H1 (cell line): ENCODE results near the gene URAD. TPM values are rescaled to one million over a fixed set of nuclear protein-coding genes. Genes with fewer than 3 reads are reported as not detected.

Source experiments
- CBX5 ChIP-seq: fragments of 300-800, 300-1000 bp; sonication (generic); IDR thresholded peaks from 2 replicates; pipeline ENCODE4 v1.7.1; 2016; ENCODE audit warnings: antibody characterized with exemption, low read length, low read depth
- KDM1A ChIP-seq: fragments of 200-600, 300-600 bp; sonication (generic); IDR thresholded peaks from 2 replicates; pipeline ENCODE4 v1.7.1; 2016; ENCODE audit warnings: mild to moderate bottlenecking, low read length, borderline replicate concordance
- RBBP5 ChIP-seq: IDR thresholded peaks from 2 replicates; pipeline ENCODE4 v1.7.1; 2012; ENCODE audit warnings: low read depth, mild to moderate bottlenecking, inconsistent platforms, low read length, moderate library complexity, borderline replicate concordance
- RNF2 ChIP-seq: fragments of 200-900, 300-1000 bp; sonication (generic); IDR thresholded peaks from 2 replicates; pipeline ENCODE4 v1.7.1; 2016; ENCODE audit warnings: borderline replicate concordance, low read depth, mild to moderate bottlenecking, antibody characterized with exemption, low read length; ENCODE audit not compliant: poor library complexity, severe bottlenecking; ENCODE audit errors: missing control alignments
- SIRT6 ChIP-seq: IDR thresholded peaks from one replicate; pipeline ENCODE4 v1.7.1; 2012; ENCODE audit warnings: low read length, inconsistent platforms
- TCF12 ChIP-seq: IDR thresholded peaks from 2 replicates; pipeline ENCODE4 v1.6.1; 2011; ENCODE audit warnings: low read depth, mild to moderate bottlenecking, low read length
- polyA plus RNA-seq, 7 experiments: library from polyadenylated mRNA; depleted of rRNA in 3 of 7; stranded (reverse) in 5 of 7; unstranded in 2 of 7; fragments of >200 nt in 5 of 7; fragments of 200-250 nt in 2 of 7; gene quantifications; 1 replicate in 5 of 7; 2 replicates in 1 of 7; 4 replicates in 1 of 7; pipeline versions ENCODE4 v1.2.1 to v1.2.3, GENCODE V29; 2011 to 2013; ENCODE audit warnings: missing spikeins in 2 of 7, mixed read lengths in 2 of 7
- total RNA-seq: library from RNA; stranded (reverse); fragmentation: NEBNext Ultra II Directional; extraction: Animal tissue kit (Norgen Biotek cat#: 25700); gene quantifications from 2 replicates; pipeline ENCODE4 v1.2.1, GENCODE V29; 2021

URAD gene
- total and polyA plus RNA-seq, 2 of the 8 experiments (the other 6 are each of a cell fraction or from before 2014, with no cell fraction given) = not detected

DNA sequence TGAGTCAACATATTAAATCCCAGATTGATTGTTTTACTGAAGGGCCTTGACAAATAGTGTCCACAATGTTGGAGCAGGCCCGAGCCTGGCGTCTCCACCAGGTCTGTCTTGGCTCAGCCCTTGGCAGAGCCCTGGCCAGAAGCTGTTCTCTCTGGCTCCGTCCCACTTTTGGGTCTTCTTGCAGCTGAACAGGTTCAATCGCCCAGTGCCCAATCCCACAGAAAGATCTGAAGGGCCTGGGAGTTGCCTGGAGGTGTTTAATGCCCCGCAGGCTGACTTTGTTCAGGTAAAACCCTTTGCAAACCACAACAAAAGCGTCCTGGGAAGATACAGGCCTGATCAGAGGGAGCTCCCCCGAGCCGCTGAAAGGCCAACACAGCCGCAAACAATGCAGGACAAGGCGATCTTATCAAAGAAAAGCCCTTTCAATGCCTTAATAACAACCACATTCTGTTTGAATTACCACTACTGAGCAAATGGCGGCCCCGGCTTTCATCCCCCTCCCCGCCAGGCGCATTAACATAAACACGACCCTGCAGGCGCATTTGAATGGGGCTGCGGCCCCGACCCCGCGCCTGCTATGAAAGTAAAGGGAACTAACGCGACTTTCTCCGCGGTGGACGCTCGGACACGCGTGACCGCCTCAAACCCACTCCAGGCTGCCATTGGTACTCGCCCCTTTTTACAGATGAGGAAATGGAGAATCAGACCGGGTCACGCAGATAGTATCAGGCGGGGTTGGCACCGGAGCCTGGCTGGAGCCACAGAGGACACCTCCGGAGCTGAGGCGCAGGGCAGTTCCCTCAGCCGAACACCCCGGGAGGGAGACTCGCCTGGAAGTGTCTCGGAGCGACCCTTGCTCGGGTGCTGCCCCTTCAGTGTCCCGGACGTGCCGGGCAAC lies 22.5 kb downstream of the URAD start (continued):
- no peak for TF ChIP-seq RBBP5
- TF ChIP-seq SIRT6 = no peak
- TF ChIP-seq CBX5 = no peak
- TF ChIP-seq RNF2 = peak; percentile 19
- peak; percentile 58; the same call in 1 of the 2 replicates for TF ChIP-seq TCF12
- no peak for TF ChIP-seq KDM1A
